ENCODE data around the gene TRAPPC2.

Gene TRAPPC2

DNA sequence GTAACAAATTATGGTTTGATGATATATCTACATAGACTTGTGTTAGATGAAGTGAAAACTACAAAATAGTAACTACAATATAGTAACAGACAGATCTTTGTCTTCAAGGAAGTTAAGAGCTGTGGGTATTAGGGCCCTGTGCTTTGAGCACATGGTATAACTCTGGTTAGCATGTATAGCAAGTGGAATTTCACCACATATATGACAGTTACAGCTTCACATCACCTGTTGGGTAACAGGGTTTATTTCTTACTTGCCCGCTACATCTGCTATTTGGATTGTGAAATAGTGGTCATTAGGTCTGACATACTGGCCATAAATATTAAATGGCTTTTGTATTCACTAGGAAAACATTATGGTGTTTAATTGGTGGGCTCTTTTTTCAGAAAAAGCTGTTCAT is 20.3 kb upstream of the TRAPPC2 start:
- Histone ChIP-seq H3K36me3 (ENCODE audit: control insufficient read depth, insufficient read depth, low read length) (peaks cover 3% of the 10 kb centered on the region), H3K4me3 (replicated peaks; ENCODE audit: low read depth, low read length) (no peak overlapping the region), H3K27me3 (replicated peaks; ENCODE audit: control insufficient read depth, insufficient read depth, low read length) (no peaks in the 10 kb centered on the region)
- TF ChIP-seq CTCF (IDR thresholded peaks at IDR 0.05; ENCODE audit: insufficient read depth, low read length, poor library complexity, severe bottlenecking) = no peak
- no peak for DNase-seq (ENCODE audit: extremely low read depth, insufficient read length)

DNA sequence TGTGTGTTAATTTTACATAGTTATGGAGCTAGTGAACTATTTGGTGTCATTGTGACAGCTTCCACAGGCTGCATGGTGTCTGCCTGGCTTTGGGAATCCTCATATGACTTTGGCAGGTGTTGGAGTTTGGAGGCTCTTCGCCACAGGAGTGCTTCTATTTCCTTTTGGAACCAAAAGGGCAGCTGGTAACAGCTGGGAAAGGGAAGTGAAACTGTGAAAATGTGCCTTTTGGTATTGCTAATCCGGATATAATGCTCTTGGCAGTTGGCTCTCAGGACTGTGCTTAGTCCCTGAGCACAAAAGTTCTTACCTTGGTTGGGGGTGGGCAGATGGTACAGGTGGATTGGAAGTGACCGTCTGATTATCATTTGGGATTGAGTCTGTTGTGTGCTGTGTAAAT is 18.2 kb upstream of the TRAPPC2 start:
- DNase-seq (ENCODE audit: extremely low read depth, insufficient read length) = peak; percentile 56
- Histone ChIP-seq H3K27me3 (replicated peaks; ENCODE audit: control insufficient read depth, insufficient read depth, low read length) (no peaks in the 10 kb centered on the region), H3K4me3 (replicated peaks; ENCODE audit: low read depth, low read length) (no peak overlapping the region), H3K36me3 (ENCODE audit: control insufficient read depth, insufficient read depth, low read length) (peaks cover 3% of the 10 kb centered on the region)
- TF ChIP-seq CTCF (IDR thresholded peaks at IDR 0.05; ENCODE audit: insufficient read depth, low read length, poor library complexity, severe bottlenecking) = no peak

DNA sequence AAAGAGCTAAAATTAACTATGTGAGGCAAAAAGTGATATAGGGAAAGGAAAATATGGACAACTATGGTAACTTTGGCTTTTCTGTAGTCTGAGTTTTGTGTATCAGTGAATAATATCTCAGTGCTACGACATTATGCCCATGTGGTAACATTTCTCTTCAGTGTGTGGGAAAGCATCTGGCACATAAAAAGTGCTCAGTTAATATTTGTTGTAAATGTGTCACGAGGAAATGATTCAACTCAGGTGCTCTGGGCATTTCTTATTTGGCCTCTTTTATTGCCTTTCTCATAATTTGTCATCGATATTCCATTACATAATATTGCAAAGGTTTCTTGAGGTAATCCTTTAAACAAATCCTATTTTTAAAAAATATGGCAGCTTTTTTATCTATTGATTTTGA is 17.7 kb upstream of the TRAPPC2 start:
- H3K4me3 ChIP-seq (replicated peaks; ENCODE audit: low read depth, low read length) = no peak overlapping the region
- DNase-seq (ENCODE audit: extremely low read depth, insufficient read length) = no peak
- no peak for TF ChIP-seq CTCF (IDR thresholded peaks at IDR 0.05; ENCODE audit: insufficient read depth, low read length, poor library complexity, severe bottlenecking)
- H3K36me3 ChIP-seq (ENCODE audit: control insufficient read depth, insufficient read depth, low read length) = peaks cover 3% of the 10 kb centered on the region
- H3K27me3 ChIP-seq (replicated peaks; ENCODE audit: control insufficient read depth, insufficient read depth, low read length) = no peaks in the 10 kb centered on the region

- H3K36me3 ChIP-seq (ENCODE audit: control insufficient read depth, insufficient read depth, low read length) = peaks cover 4% of the 10 kb centered on the region
- DNase-seq (ENCODE audit: extremely low read depth, insufficient read length) = no peak
- no peaks in the 10 kb centered on the region for H3K27me3 ChIP-seq (replicated peaks; ENCODE audit: control insufficient read depth, insufficient read depth, low read length)
Observed at GRCh38 chrX:13750812-13751211, 16.4 kb upstream of the TRAPPC2 start.

GRCh38 chrX:13750204-13750603 is 15.8 kb upstream of the TRAPPC2 start:
- Histone ChIP-seq H3K4me3 (replicated peaks; ENCODE audit: low read depth, low read length) (no peak overlapping the region), H3K36me3 (ENCODE audit: control insufficient read depth, insufficient read depth, low read length) (peaks cover 4% of the 10 kb centered on the region), H3K27me3 (replicated peaks; ENCODE audit: control insufficient read depth, insufficient read depth, low read length) (no peaks in the 10 kb centered on the region)
- peak; percentile 63 for TF ChIP-seq CTCF (IDR thresholded peaks at IDR 0.05; ENCODE audit: insufficient read depth, low read length, poor library complexity, severe bottlenecking)
- DNase-seq (ENCODE audit: extremely low read depth, insufficient read length) = no peak

More at GRCh38 chrX:13750812-13751211, 16.4 kb upstream of the TRAPPC2 start:
- no peak overlapping the region for H3K4me3 ChIP-seq (replicated peaks; ENCODE audit: low read depth, low read length)
- TF ChIP-seq CTCF (IDR thresholded peaks at IDR 0.05; ENCODE audit: insufficient read depth, low read length, poor library complexity, severe bottlenecking) = no peak

DNA sequence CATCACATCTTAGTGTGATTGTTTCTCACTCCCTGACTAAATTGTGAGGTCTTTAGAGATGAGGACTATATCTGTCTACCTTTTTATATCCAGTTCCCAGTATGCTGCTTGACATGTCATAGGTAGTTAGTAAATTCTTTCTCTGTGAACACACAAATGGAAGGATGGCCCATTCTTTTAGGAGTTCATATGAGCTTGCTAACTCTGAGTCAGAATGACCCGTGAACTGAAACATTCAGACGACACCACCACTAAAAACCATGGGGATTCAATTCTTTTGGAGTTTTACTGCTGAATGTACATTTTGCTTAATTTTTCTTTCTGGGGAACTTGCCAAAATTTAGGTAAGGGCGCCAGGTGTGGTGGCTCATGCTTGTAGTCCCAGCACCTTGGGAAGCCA is 14.1 kb upstream of the TRAPPC2 start:
- Histone ChIP-seq H3K4me3 (replicated peaks; ENCODE audit: low read depth, low read length) (no peak overlapping the region), H3K27me3 (replicated peaks; ENCODE audit: control insufficient read depth, insufficient read depth, low read length) (no peaks in the 10 kb centered on the region), H3K36me3 (ENCODE audit: control insufficient read depth, insufficient read depth, low read length) (peaks cover 4% of the 10 kb centered on the region)
- no peak for TF ChIP-seq CTCF (IDR thresholded peaks at IDR 0.05; ENCODE audit: insufficient read depth, low read length, poor library complexity, severe bottlenecking)
- DNase-seq (ENCODE audit: extremely low read depth, insufficient read length) = no peak

Measured in GM06990 (cell line).